ENCODE measurements around the gene SPINK5.

DNA sequence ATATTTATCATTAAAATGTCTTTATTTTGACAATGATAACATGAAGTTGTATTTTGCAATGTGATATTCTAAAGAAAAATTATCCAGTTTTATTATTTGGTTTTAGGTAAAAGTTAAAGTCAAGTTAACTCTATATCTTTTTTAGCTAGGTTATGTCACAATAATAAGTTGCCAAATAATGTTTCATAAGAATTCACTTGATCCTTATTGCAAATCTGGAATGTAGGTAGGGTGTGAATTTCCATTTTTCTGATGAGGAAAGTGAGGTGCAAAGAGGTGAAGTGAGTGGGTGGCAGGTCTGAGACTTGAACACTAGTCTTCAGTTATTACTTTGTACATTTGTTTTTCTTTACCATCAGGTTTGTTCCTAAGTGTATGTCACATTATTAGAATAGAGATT lies 21.5 kb downstream of the SPINK5 start:
- TF ChIP-seq, protein P1, sequence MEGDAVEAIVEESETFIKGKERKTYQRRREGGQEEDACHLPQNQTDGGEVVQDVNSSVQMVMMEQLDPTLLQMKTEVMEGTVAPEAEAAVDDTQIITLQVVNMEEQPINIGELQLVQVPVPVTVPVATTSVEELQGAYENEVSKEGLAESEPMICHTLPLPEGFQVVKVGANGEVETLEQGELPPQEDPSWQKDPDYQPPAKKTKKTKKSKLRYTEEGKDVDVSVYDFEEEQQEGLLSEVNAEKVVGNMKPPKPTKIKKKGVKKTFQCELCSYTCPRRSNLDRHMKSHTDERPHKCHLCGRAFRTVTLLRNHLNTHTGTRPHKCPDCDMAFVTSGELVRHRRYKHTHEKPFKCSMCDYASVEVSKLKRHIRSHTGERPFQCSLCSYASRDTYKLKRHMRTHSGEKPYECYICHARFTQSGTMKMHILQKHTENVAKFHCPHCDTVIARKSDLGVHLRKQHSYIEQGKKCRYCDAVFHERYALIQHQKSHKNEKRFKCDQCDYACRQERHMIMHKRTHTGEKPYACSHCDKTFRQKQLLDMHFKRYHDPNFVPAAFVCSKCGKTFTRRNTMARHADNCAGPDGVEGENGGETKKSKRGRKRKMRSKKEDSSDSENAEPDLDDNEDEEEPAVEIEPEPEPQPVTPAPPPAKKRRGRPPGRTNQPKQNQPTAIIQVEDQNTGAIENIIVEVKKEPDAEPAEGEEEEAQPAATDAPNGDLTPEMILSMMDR (optimal IDR thresholded peaks at IDR 0.05 in 1 of 3, IDR thresholded peaks at IDR 0.05 in 1 of 3, conservative IDR thresholded peaks at IDR 0.05 in 1 of 3; ENCODE audit: extremely low read depth in 1 of 3, insufficient read depth in 2 of 3, low read length in 3 of 3): no peak
- TF ChIP-seq EZH2 (IDR thresholded peaks at IDR 0.05; ENCODE audit: low read length): no peak

Data from keratinocyte (primary cell).